WTC11 (cell line): Measurements from ENCODE around the gene EXOSC3. TPM values are rescaled to one million over a fixed set of nuclear protein-coding genes. Genes with fewer than 3 reads are reported as not detected.

Experiments used
- ATAC-seq: fragments of 200-7000 bp; cut with Tn5 transposase; 2 replicates; pipeline ENCODE4 v1.10.0; 2021; ENCODE audit warnings: mild to moderate bottlenecking, moderate library complexity
- CTCF ChIA-PET: fragments of 300-600 bp; sonication (Branson Sonifier 250); formaldehyde crosslinking; loops from one replicate; lab custom pipeline; 2021; ENCODE audit warnings: antibody characterized with exemption; lab: Charles Lee
- POLR2A ChIA-PET: fragments of 350-600 bp; sonication (Branson Sonifier 250); formaldehyde crosslinking; loops from one replicate; lab custom pipeline; 2021; ENCODE audit warnings: antibody characterized with exemption; lab: Charles Lee
- DNase-seq: peaks from one replicate; pipeline ENCODE4 v3.0.0; 2021; ENCODE audit warnings: low spot score
- H3K27ac Mint-ChIP-seq: 2 replicates; pipeline ENCODE4 v1.8.0; 2021; ENCODE audit warnings: mixed read lengths
- H3K27me3 Mint-ChIP-seq: 2 replicates; pipeline ENCODE4 v1.8.0; 2021; ENCODE audit warnings: low read depth, mild to moderate bottlenecking, moderate library complexity, mixed read lengths
- H3K36me3 Mint-ChIP-seq: 2 replicates; pipeline ENCODE4 v1.8.0; 2021; ENCODE audit warnings: mixed read lengths
- H3K4me1 Mint-ChIP-seq: 2 replicates; pipeline ENCODE4 v1.8.0; 2022; ENCODE audit warnings: mixed read lengths
- H3K4me3 Mint-ChIP-seq: 2 replicates; pipeline ENCODE4 v1.8.0; 2021; ENCODE audit warnings: mild to moderate bottlenecking, moderate library complexity, mixed read lengths
- H3K9me3 Mint-ChIP-seq: 2 replicates; pipeline ENCODE4 v1.8.0; 2021; ENCODE audit warnings: mixed read lengths
- CDX4 ChIP-seq: fragments of 250-450 bp; sonication (Bioruptor Pico); IDR thresholded peaks from 2 replicates; pipeline ENCODE4 v1.9.0; 2021; ENCODE audit warnings: moderate library complexity, mild to moderate bottlenecking, inconsistent platforms, borderline replicate concordance
- CREB1 ChIP-seq: sonication (generic); formaldehyde crosslinking; IDR thresholded peaks from 2 replicates; pipeline ENCODE4 v1.8.0; 2023; ENCODE audit warnings: mild to moderate bottlenecking, missing genetic modification reagents
- CTCF ChIP-seq: fragments of 200-600 bp; IDR thresholded peaks from 2 replicates; pipeline ENCODE4 v1.8.0; 2022; ENCODE audit warnings: antibody characterized with exemption
- ERG ChIP-seq: fragments of 250-450 bp; sonication (Bioruptor Pico); IDR thresholded peaks from 2 replicates; pipeline ENCODE4 v1.8.0; 2021; ENCODE audit warnings: mild to moderate bottlenecking
- ESRRA ChIP-seq: sonication (generic); formaldehyde crosslinking; IDR thresholded peaks from 2 replicates; pipeline ENCODE4 v1.8.1; 2022; ENCODE audit warnings: mild to moderate bottlenecking, missing genetic modification reagents, borderline replicate concordance
- JUN ChIP-seq: sonication (generic); formaldehyde crosslinking; IDR thresholded peaks from 2 replicates; pipeline ENCODE4 v1.8.0; 2023; ENCODE audit warnings: mild to moderate bottlenecking, missing genetic modification reagents
- MLX ChIP-seq: sonication (generic); formaldehyde crosslinking; IDR thresholded peaks from 2 replicates; pipeline ENCODE4 v1.8.1; 2023; ENCODE audit warnings: mild to moderate bottlenecking, missing genetic modification reagents, moderate library complexity
- MXD4 ChIP-seq: fragments of 250-450 bp; sonication (Bioruptor Pico); IDR thresholded peaks from 2 replicates; pipeline ENCODE4 v1.8.0; 2021; ENCODE audit warnings: mild to moderate bottlenecking, moderate library complexity, borderline replicate concordance
- SMAD3 ChIP-seq: sonication (generic); formaldehyde crosslinking; IDR thresholded peaks from 2 replicates; pipeline ENCODE4 v1.8.0; 2022; ENCODE audit warnings: missing genetic modification reagents, mild to moderate bottlenecking, borderline replicate concordance
- SOX15 ChIP-seq: fragments of 250-450 bp; sonication (Bioruptor Pico); IDR thresholded peaks from 2 replicates; pipeline ENCODE4 v1.9.0; 2021; ENCODE audit warnings: mild to moderate bottlenecking
- TEAD1 ChIP-seq: sonication (generic); formaldehyde crosslinking; IDR thresholded peaks from 2 replicates; pipeline ENCODE4 v1.8.0; 2022; ENCODE audit warnings: mild to moderate bottlenecking, missing genetic modification reagents
- ZNF138 ChIP-seq: sonication (generic); formaldehyde crosslinking; conservative IDR thresholded peaks from 2 replicates; pipeline ENCODE4 v1.8.1; 2022; ENCODE audit warnings: mild to moderate bottlenecking, moderate library complexity, missing genetic modification reagents
- ZNF232 ChIP-seq: sonication (generic); formaldehyde crosslinking; IDR thresholded peaks from 2 replicates; pipeline ENCODE4 v1.8.0; 2022; ENCODE audit warnings: mild to moderate bottlenecking, missing genetic modification reagents
- ZNF416 ChIP-seq: fragments of 250-450 bp; sonication (Bioruptor Pico); IDR thresholded peaks from 2 replicates; pipeline ENCODE4 v1.9.0; 2021; ENCODE audit warnings: mild to moderate bottlenecking, inconsistent platforms
- ZNF423 ChIP-seq: fragments of 250-450 bp; sonication (Bioruptor Pico); IDR thresholded peaks from 2 replicates; pipeline ENCODE4 v2.1.2; 2022; ENCODE audit warnings: mild to moderate bottlenecking, moderate library complexity
- ZNF512 ChIP-seq: sonication (generic); formaldehyde crosslinking; IDR thresholded peaks from 2 replicates; pipeline ENCODE4 v1.8.1; 2022; ENCODE audit warnings: missing genetic modification reagents, borderline replicate concordance
- ZNF532 ChIP-seq: fragments of 250-450 bp; sonication (Bioruptor Pico); IDR thresholded peaks from 2 replicates; pipeline ENCODE4 v1.9.0; 2021; ENCODE audit warnings: mild to moderate bottlenecking, borderline replicate concordance
- total RNA-seq: library from RNA; stranded (reverse); gene quantifications from 3 replicates; pipeline ENCODE4 v1.2.3, GENCODE V29; 2021

Gene EXOSC3
- total RNA-seq, 1 experiment from 2014 or later = 73.8 TPM

- ATAC-seq (no peak), DNase-seq (no peak)
- Mint-ChIP-seq H3K4me1 (peaks cover 20% of the 10 kb centered on the region), H3K27me3 (no peaks in the 10 kb centered on the region), H3K36me3 (no peaks in the 10 kb centered on the region), H3K27ac (no peak overlapping the region), H3K9me3 (no peaks in the 10 kb centered on the region), H3K4me3 (peak overlapping the region; percentile 95)
- TF ChIP-seq SOX15 (CRISPR knock-in tag) = no peak
- POLR2A ChIA-PET = no interaction called here
- CTCF ChIA-PET = interaction anchor here (1.9 kb wide), 1 partner anchor 134 kb away, joined by 4 read pairs; no protein-coding TSS in a partner anchor
These were observed 17.3 kb upstream of the EXOSC3 start for GRCh38 chr9:37801959-37802711.

GRCh38 chr9:37801287-37801850, 16.5 kb upstream of the EXOSC3 start:
- H3K27ac Mint-ChIP-seq = peak overlapping the region; percentile 60; the same call in 1 of the 2 replicates
- H3K9me3 Mint-ChIP-seq = no peaks in the 10 kb centered on the region
- CTCF ChIA-PET = interaction anchor here (0.8 to 1.9 kb wide), 4 partner anchors 16 to 320 kb away, joined by 4 to 8 read pairs (median 6); partner anchors contain the start of genes EXOSC3 and FBXO10
- POLR2A ChIA-PET = interaction anchor here (0.6 to 1.8 kb wide), 3 partner anchors 15 to 72 kb away, joined by 3 to 9 read pairs (median 4); partner anchors contain the start of gene EXOSC3
- peak overlapping the region; percentile 95 for H3K4me3 Mint-ChIP-seq
- peaks cover 20% of the 10 kb centered on the region for H3K4me1 Mint-ChIP-seq
- no peak for TF ChIP-seq ESRRA (CRISPR knock-in tag)
- peak; percentile 32 for DNase-seq
- no peaks in the 10 kb centered on the region for H3K36me3 Mint-ChIP-seq
- ATAC-seq = peak; percentile 13
- no peaks in the 10 kb centered on the region; the same call in 1 of the 2 replicates for H3K27me3 Mint-ChIP-seq

GRCh38 chr9:37800631-37801286, 15.9 kb upstream of the EXOSC3 start, which contains the start of gene DCAF10:
Gene DCAF10 (plus strand): TSS chr9:37800797. CDS start chr9:37800867, 70 bp downstream.
- no peaks in the 10 kb centered on the region; the same call in 1 of the 2 replicates for H3K27me3 Mint-ChIP-seq
- CTCF ChIA-PET = interaction anchor here (0.8 to 1.9 kb wide), 4 partner anchors 16 to 319 kb away, joined by 4 to 8 read pairs (median 6); partner anchors contain the start of genes EXOSC3 and FBXO10
- H3K4me3 Mint-ChIP-seq = peak within 1 kb of the TSS; percentile 95
- no peaks in the 10 kb centered on the region for H3K36me3 Mint-ChIP-seq
- ATAC-seq = peak; percentile 85
- POLR2A ChIA-PET = interaction anchor here (0.6 to 1.8 kb wide), 3 partner anchors 14 to 72 kb away, joined by 3 to 9 read pairs (median 4); partner anchors contain the start of gene EXOSC3
- peaks cover 20% of the 10 kb centered on the region for H3K4me1 Mint-ChIP-seq
- no peaks in the 10 kb centered on the region for H3K9me3 Mint-ChIP-seq
- peak; percentile 93 for DNase-seq
- H3K27ac Mint-ChIP-seq = peak within 1 kb of the TSS; percentile 96
- TF ChIP-seq ZNF416 (0 out of 2 replicates have a peak, but pooled peaks have one; percentile 39), TEAD1 (CRISPR knock-in tag) (peak; percentile 86; the same call in 1 of the 2 replicates), CTCF (no peak), MLX (CRISPR knock-in tag) (no peak), ZNF532 (no peak), ZNF232 (CRISPR knock-in tag) (0 out of 2 replicates have a peak, but pooled peaks have one; percentile 94), CREB1 (CRISPR knock-in tag) (0 out of 2 replicates have a peak, but pooled peaks have one; percentile 33), ZNF138 (CRISPR knock-in tag) (no peak), SMAD3 (CRISPR knock-in tag) (no peak; the same call in 1 of the 2 replicates), MXD4 (no peak), JUN (CRISPR knock-in tag) (no peak), ZNF423 (CRISPR knock-in tag) (no peak), ERG (CRISPR knock-in tag) (no peak), CDX4 (no peak), ZNF512 (CRISPR knock-in tag) (0 out of 2 replicates have a peak, but pooled peaks have one; percentile 26)
